Fibroblast of villous mesenchyme (primary cell): Measurements from ENCODE around the gene CACNA2D4. TPM values are rescaled to one million over a fixed set of nuclear protein-coding genes. Genes with fewer than 3 reads are reported as not detected.

ENCODE experiments used
- DNase-seq: peaks from one replicate; pipeline ENCODE4 v3.0.0-alpha.2; 2010; ENCODE audit warnings: low read depth
- H3K4me3 ChIP-seq: 2 replicates; pipeline ENCODE4 v1.5.1; 2011; ENCODE audit warnings: low read depth, mild to moderate bottlenecking, low read length
- CTCF ChIP-seq: IDR thresholded peaks from 2 replicates; pipeline ENCODE4 v1.5.1; 2012; ENCODE audit warnings: low read depth, mild to moderate bottlenecking, low read length; ENCODE audit not compliant: insufficient read depth
- total RNA-seq: library from RNA; depleted of rRNA; stranded (reverse); fragments of >200 nt; gene quantifications from 2 replicates; pipeline ENCODE4 v1.2.3, GENCODE V29; 2012

CACNA2D4 gene
- 0.97 and 1.7 TPM in 2 replicates for total RNA-seq

- no peak within 1 kb of the TSS for H3K4me3 ChIP-seq
- peak; percentile 29 for DNase-seq
- TF ChIP-seq CTCF = no peak
Measured at GRCh38 chr12:1918081-1918883, at the start of gene CACNA2D4. CACNA2D4 (minus strand) TSS chr12:1918652; CDS start chr12:1918473, 179 bp downstream.

- no peak overlapping the region for H3K4me3 ChIP-seq
- no peak for DNase-seq
- TF ChIP-seq CTCF = no peak
Measured at GRCh38 chr12:1966561-1967226, 48.2 kb upstream of the CACNA2D4 start.

GRCh38 chr12:1965916-1966315, 47.5 kb upstream of the CACNA2D4 start:
- DNase-seq = no peak
- TF ChIP-seq CTCF = no peak
- no peak overlapping the region for H3K4me3 ChIP-seq

- DNase-seq = no peak
- H3K4me3 ChIP-seq = no peak overlapping the region
- no peak for TF ChIP-seq CTCF
Measured at GRCh38 chr12:1962051-1963020, 43.9 kb upstream of the CACNA2D4 start.

GRCh38 chr12:1956716-1957115, 38.3 kb upstream of the CACNA2D4 start:
- H3K4me3 ChIP-seq = no peak overlapping the region
- no peak for TF ChIP-seq CTCF
- DNase-seq = no peak

GRCh38 chr12:1949771-1950470, 31.5 kb upstream of the CACNA2D4 start:
- no peak for TF ChIP-seq CTCF
- peak; percentile 64 for DNase-seq

More at GRCh38 chr12:1949771-1950470, 31.5 kb upstream of the CACNA2D4 start:
- H3K4me3 ChIP-seq = no peak overlapping the region
